BJ (cell line): ENCODE results near the gene ERAS. TPM values are rescaled to one million over a fixed set of nuclear protein-coding genes. Genes with fewer than 3 reads are reported as not detected.

Source experiments
- CTCF ChIA-PET: fragments of 350-600 bp; formaldehyde crosslinking; extraction: SDS; loops from one replicate; lab custom pipeline; 2021; ENCODE audit warnings: antibody characterized with exemption, inconsistent platforms; lab: Yijun Ruan, JAX
- POLR2A ChIA-PET: fragments of 300-600 bp; sonication (Branson Sonifier 250); formaldehyde crosslinking; extraction: SDS; loops from one replicate; lab custom pipeline; 2021; ENCODE audit warnings: antibody characterized with exemption; lab: Charles Lee
- DNase-seq: peaks from one replicate; pipeline ENCODE4 v3.0.0-alpha.2; 2011; ENCODE audit warnings: low read depth
- H3K27me3 ChIP-seq: 2 replicates; pipeline ENCODE4 v1.6.0; 2011; ENCODE audit warnings: low read length; ENCODE audit not compliant: control insufficient read depth, insufficient read depth
- H3K36me3 ChIP-seq: 2 replicates; pipeline ENCODE4 v1.5.1; 2011; ENCODE audit warnings: low read length; ENCODE audit not compliant: control insufficient read depth, insufficient read depth
- H3K4me3 ChIP-seq: 2 replicates; pipeline ENCODE4 v1.5.1; 2011; ENCODE audit warnings: low read depth, mild to moderate bottlenecking, control low read depth, low read length
- polyA plus RNA-seq: library from polyadenylated mRNA; depleted of rRNA; stranded (reverse); fragments of >200 nt; gene quantifications from 2 replicates; pipeline ENCODE4 v1.2.3, GENCODE V29; 2011
- TF ChIP-seq, protein P1 (sequence below): IDR thresholded peaks from 2 replicates; pipeline ENCODE4 v1.5.1; 2011; ENCODE audit warnings: low read depth, mild to moderate bottlenecking, control low read depth, inconsistent platforms, low read length, moderate library complexity; ENCODE audit not compliant: insufficient read depth

ERAS gene
- polyA plus RNA-seq, 1 experiment: not detected

DNA sequence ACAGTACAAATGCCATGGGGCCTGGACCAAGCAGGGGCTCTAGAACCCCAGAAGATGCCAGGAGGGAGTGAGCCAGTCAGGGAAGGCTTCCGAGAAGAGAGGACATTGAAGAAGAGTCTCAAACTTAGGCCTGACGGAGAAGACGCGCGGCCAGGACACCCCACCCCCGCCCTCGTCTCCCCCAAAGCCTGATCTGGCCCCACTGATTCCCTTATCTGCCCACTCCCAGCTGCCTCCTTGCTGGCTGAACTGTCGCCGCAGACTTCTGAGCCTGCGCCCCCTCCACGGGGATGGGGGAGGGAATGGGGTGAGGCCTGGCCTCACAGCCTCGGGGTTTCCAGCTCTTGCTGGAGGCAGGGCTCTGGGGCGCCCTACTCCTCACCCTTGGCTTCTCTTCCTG is 43.5 kb upstream of the ERAS start:
- CTCF ChIA-PET: no interaction called here
- Histone ChIP-seq H3K36me3 (no peaks in the 10 kb centered on the region), H3K27me3 (no peaks in the 10 kb centered on the region), H3K4me3 (no peak overlapping the region)
- DNase-seq: no peak
- TF ChIP-seq, protein P1, sequence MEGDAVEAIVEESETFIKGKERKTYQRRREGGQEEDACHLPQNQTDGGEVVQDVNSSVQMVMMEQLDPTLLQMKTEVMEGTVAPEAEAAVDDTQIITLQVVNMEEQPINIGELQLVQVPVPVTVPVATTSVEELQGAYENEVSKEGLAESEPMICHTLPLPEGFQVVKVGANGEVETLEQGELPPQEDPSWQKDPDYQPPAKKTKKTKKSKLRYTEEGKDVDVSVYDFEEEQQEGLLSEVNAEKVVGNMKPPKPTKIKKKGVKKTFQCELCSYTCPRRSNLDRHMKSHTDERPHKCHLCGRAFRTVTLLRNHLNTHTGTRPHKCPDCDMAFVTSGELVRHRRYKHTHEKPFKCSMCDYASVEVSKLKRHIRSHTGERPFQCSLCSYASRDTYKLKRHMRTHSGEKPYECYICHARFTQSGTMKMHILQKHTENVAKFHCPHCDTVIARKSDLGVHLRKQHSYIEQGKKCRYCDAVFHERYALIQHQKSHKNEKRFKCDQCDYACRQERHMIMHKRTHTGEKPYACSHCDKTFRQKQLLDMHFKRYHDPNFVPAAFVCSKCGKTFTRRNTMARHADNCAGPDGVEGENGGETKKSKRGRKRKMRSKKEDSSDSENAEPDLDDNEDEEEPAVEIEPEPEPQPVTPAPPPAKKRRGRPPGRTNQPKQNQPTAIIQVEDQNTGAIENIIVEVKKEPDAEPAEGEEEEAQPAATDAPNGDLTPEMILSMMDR: no peak
- POLR2A ChIA-PET: no interaction called here

DNA sequence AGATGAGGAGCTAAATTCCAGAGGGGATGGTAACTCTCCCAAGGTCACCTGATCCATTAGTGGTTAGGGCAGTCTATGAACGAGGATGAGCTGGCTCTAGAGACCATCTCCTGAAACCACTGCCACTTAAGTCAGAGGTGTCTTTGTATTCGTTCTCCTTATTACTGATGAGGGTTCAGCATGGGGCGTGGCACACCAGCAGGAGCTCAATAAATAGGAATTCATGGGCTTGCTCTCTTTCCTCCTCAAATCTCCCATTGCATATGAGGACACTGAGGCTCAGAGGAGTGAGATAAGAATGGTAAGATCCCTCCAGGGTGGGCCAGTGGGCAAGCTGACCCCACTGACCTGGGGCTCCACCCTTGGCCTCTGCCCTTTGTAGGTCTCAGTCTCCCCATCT is 41.6 kb upstream of the ERAS start:
- DNase-seq: no peak
- H3K4me3 ChIP-seq: no peak overlapping the region
- no peaks in the 10 kb centered on the region for H3K36me3 ChIP-seq
- H3K27me3 ChIP-seq: no peaks in the 10 kb centered on the region
- POLR2A ChIA-PET: interaction anchor here (0.6 kb wide), 1 partner anchor 81 kb away, joined by 11 read pairs; no protein-coding TSS in a partner anchor
- CTCF ChIA-PET: no interaction called here
- TF ChIP-seq, protein P1: no peak

DNA sequence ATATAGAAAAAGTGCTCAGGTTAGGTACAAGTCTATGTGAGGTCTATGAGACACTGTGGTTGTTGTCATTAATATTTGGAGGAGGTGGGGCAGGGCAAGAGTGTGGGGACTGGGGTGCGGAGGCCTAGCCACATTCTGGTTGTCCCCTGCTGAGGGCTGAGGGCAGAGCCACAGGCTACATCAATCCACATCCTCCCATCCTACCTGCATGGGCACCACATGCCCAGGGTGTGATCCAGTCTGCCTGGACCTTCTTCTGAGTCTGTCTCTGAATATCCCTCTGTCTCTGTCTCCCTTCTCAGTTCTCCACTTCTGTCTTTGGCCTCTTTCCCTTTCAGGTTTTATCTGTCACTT is 41.1 kb upstream of the ERAS start:
- Histone ChIP-seq H3K36me3 (no peaks in the 10 kb centered on the region), H3K27me3 (no peaks in the 10 kb centered on the region), H3K4me3 (no peak overlapping the region)
- POLR2A ChIA-PET: interaction anchor here (0.6 kb wide), 1 partner anchor 81 kb away, joined by 11 read pairs; no protein-coding TSS in a partner anchor
- TF ChIP-seq, protein P1: no peak
- CTCF ChIA-PET: no interaction called here
- no peak for DNase-seq

DNA sequence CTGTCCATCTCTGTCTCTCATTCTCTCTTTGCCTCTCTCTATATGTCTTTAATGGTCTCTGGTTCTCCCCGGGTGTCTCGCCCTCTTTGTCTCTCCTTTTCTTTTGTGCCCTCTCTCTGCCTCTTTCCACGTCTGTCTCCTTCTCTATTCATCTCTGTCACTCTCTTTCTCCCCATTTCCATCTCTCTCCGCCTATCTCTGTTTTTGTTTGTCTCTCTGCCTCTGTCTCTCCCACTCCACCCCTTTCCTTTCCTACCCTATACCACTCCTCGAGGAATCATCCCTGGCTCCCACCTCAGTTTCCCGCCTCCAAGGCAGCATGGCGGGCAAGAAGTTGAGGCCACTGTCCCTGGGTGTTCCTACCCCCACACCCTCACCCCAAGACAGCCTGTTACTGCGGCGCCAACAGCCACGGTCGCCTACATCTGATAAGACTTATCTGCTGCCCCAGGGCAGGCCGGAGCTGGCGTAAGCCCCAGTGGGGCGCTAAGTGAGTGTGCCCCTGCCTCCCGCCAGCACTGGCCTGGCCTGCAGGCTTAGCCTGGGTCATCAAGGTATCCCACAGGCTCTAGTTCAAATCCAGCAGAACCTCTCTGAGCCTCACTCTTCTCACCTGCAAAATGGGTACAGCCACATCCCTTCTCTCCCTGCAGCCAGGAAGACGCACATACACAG is 40.6 kb upstream of the ERAS start:
- no peaks in the 10 kb centered on the region for H3K27me3 ChIP-seq
- ChIA-PET CTCF (no interaction called here), POLR2A (no interaction called here)
- TF ChIP-seq, protein P1: no peak
- H3K4me3 ChIP-seq: no peak overlapping the region
- H3K36me3 ChIP-seq: no peaks in the 10 kb centered on the region
- no peak for DNase-seq

DNA sequence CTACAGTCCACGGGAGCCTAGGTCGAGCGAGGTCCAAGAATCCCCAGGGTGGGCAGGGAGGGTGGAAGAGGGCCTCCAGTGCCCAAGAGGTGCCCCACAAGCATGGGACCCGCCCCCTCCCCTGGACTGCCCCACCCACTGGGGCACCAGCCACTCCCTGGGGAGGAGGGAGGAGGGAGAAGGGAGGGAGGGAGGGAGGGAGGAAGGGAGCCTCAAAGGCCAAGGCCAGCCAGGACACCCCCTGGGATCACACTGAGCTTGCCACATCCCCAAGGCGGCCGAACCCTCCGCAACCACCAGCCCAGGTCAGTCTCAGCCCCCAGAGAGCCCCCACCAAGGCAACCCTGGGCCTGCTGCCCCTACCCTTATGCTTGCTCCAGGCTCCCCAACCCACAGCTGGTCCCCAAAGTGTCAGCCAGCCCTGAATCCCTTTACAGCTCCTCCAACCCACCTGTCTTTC is 39.9 kb upstream of the ERAS start, which contains the start of gene GATA1:
Gene GATA1, plus strand, starts transcription at position 250 of the 460 bp plus-strand sequence. CDS start 4,520 bp downstream, outside the sequence.
- DNase-seq: no peak
- TF ChIP-seq, protein P1: no peak
- ChIA-PET CTCF (no interaction called here), POLR2A (no interaction called here)
- Histone ChIP-seq H3K27me3 (no peaks in the 10 kb centered on the region), H3K4me3 (no peak within 1 kb of the TSS), H3K36me3 (no peaks in the 10 kb centered on the region)
